ENCODE data around the gene ANKRD52. TPM values are rescaled to one million over a fixed set of nuclear protein-coding genes. Genes with fewer than 3 reads are reported as not detected.

Gene ANKRD52
- total and polyA plus RNA-seq, 2 donors (not counting 3 experiments of a cell fraction or from before 2014, with no cell fraction given), result 30.8 to 62.0 TPM

DNA sequence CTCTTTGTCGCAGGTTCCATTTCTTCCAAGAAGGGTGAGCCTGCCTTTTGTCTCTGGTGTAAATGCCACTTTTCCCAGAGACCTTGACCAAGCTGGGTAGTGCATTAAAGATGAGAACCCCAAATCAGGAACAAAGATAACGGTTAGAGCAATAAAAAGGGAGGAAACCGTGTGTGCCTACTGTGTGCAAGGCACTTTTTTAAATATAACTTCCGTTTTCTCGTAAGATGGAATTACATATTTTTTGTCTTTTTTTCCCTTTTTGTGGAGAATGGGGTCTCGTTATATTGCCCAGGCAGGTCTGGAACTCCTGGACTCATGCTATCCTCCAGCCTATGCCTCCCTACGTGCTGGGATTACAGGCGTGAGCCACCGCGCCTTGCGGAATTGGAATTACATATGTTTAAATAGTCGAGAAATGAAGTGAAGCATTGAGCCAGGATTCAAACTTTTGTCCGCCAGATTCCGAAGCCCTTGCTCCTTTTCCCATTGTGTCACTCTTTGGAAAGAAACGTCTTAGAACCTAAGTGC, 34.5 kb downstream of the ANKRD52 start:
- H3K4me1 ChIP-seq (ENCODE audit: control insufficient read depth, extremely low read depth, insufficient read depth, low read length), result peaks cover 19% of the 10 kb centered on the region
- peak overlapping the region; percentile 88 for H2AFZ ChIP-seq (ENCODE audit: low read depth, low read length)
- BruUV-seq (replicated peaks), result no TSS peak
- no peak for DNase-seq (ENCODE audit: low read depth, low spot score)
- FAIRE-seq, result peak; percentile 42
- H3K4me3 ChIP-seq (replicated peaks in 1 of 3; ENCODE audit: insufficient read depth in 1 of 3, low read depth in 1 of 3, low read length in 3 of 3), result peak overlapping the region in 2 of 3 experiments; percentile 4 to 26
- no peaks in the 10 kb centered on the region for H4K20me1 ChIP-seq (replicated peaks; ENCODE audit: control insufficient read depth, extremely low read depth, insufficient read depth, low read length)
- H3K27me3 ChIP-seq (ENCODE audit: control insufficient read depth in 2 of 2, insufficient read depth in 2 of 2, low read length in 2 of 2), result no peaks in the 10 kb centered on the region
- H3K27ac ChIP-seq (ENCODE audit: insufficient read depth, low read depth, low read length), result peak overlapping the region; percentile 77
- peaks cover 20% of the 10 kb centered on the region for H3K79me2 ChIP-seq (ENCODE audit: control insufficient read depth, insufficient read depth, low read length)
- peak overlapping the region; percentile 59 for H3K9ac ChIP-seq (replicated peaks; ENCODE audit: extremely low read depth, insufficient read depth, low read length)
- H3K9me1 ChIP-seq (replicated peaks; ENCODE audit: control insufficient read depth, extremely low read depth, insufficient read depth, low read length), result no peaks in the 10 kb centered on the region
- POLR2A ChIA-PET, result no interaction called here
- H3K36me3 ChIP-seq (ENCODE audit: control insufficient read depth in 2 of 2, extremely low read depth in 1 of 2, insufficient read depth in 2 of 2, low read length in 2 of 2), result peaks cover 0 to 2% of the 10 kb centered on the region in 2 experiments
- TF ChIP-seq EZH2 (IDR thresholded peaks at IDR 0.05; ENCODE audit: borderline replicate concordance, low read depth, low read length, severe bottlenecking) (no peak), POLR2A (IDR thresholded peaks at IDR 0.05; ENCODE audit: low read depth, low read length) (peak; percentile 14)
- H3K9me3 ChIP-seq (replicated peaks; ENCODE audit: control insufficient read depth, insufficient read depth, low read length), result no peaks in the 10 kb centered on the region
- peak overlapping the region; percentile 73 for H3K4me2 ChIP-seq (ENCODE audit: insufficient read depth, low read length)
- dilution Hi-C loops (cut with MboI; ENCODE audit: extremely low pct_ligation_motif_present, low sequenced_read_pairs), result no loop called here
- intact Hi-C loops (cut with micrococcal nuclease), result loop anchor here (1.0 to 2.0 kb wide), 8 partner anchors 17 to 423 kb away; partner anchors contain the start of genes ANKRD52 and COQ10A
- CTCF ChIA-PET, result interaction anchor here (2.0 to 4.0 kb wide), 4 partner anchors 13 to 34 kb away, joined by 6 to 75 read pairs (median 52); partner anchors contain the start of gene SMARCC2

DNA sequence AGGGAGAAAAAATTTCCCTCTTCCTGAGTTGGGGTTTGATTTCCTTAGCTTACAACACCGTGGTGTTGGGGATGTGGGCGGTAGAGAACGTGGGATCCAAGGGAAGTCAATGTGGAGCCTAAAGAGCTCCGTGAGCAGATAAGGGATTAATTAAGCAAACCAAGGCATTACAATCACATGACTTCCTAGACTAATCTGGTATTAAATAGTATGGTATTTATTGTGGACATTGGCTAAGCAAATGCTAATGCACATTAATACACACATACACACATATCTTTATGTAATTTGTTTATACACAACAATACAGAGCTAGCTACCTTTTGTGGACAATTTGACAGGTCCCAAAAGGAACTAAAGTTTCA, 35.7 kb downstream of the ANKRD52 start:
- TF ChIP-seq EZH2 (IDR thresholded peaks at IDR 0.05; ENCODE audit: borderline replicate concordance, low read depth, low read length, severe bottlenecking) (no peak), POLR2AphosphoS5 (IDR thresholded peaks at IDR 0.05; ENCODE audit: insufficient read depth, low read depth, low read length) (no peak), MAX (IDR thresholded peaks at IDR 0.05; ENCODE audit: insufficient read depth, insufficient read length) (no peak), MYC (IDR thresholded peaks at IDR 0.05; ENCODE audit: low read depth, low read length) (no peak)
- TF ChIP-seq, protein P1, sequence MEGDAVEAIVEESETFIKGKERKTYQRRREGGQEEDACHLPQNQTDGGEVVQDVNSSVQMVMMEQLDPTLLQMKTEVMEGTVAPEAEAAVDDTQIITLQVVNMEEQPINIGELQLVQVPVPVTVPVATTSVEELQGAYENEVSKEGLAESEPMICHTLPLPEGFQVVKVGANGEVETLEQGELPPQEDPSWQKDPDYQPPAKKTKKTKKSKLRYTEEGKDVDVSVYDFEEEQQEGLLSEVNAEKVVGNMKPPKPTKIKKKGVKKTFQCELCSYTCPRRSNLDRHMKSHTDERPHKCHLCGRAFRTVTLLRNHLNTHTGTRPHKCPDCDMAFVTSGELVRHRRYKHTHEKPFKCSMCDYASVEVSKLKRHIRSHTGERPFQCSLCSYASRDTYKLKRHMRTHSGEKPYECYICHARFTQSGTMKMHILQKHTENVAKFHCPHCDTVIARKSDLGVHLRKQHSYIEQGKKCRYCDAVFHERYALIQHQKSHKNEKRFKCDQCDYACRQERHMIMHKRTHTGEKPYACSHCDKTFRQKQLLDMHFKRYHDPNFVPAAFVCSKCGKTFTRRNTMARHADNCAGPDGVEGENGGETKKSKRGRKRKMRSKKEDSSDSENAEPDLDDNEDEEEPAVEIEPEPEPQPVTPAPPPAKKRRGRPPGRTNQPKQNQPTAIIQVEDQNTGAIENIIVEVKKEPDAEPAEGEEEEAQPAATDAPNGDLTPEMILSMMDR (IDR thresholded peaks at IDR 0.05; ENCODE audit: extremely low read depth in 1 of 2, insufficient read depth in 1 of 2, low read depth in 1 of 2, low read length in 2 of 2), result no peak
- peaks cover 21% of the 10 kb centered on the region for H3K79me2 ChIP-seq (ENCODE audit: control insufficient read depth, insufficient read depth, low read length)
- H4K20me1 ChIP-seq (replicated peaks; ENCODE audit: control insufficient read depth, extremely low read depth, insufficient read depth, low read length), result no peaks in the 10 kb centered on the region
- dilution Hi-C loops (cut with MboI; ENCODE audit: extremely low pct_ligation_motif_present, low sequenced_read_pairs), result no loop called here
- H3K27ac ChIP-seq (ENCODE audit: insufficient read depth, low read depth, low read length), result peak overlapping the region; percentile 95
- DNase-seq (ENCODE audit: low read depth, low spot score), result no peak
- H2AFZ ChIP-seq (ENCODE audit: low read depth, low read length), result peak overlapping the region; percentile 30
- no peaks in the 10 kb centered on the region for H3K36me3 ChIP-seq (ENCODE audit: control insufficient read depth in 2 of 2, extremely low read depth in 1 of 2, insufficient read depth in 2 of 2, low read length in 2 of 2)
- BruUV-seq (replicated peaks), result no TSS peak
- no peak for FAIRE-seq
- intact Hi-C loops (cut with micrococcal nuclease), result no loop called here
- H3K9ac ChIP-seq (replicated peaks; ENCODE audit: extremely low read depth, insufficient read depth, low read length), result peak overlapping the region; percentile 94
- H3K9me3 ChIP-seq (replicated peaks; ENCODE audit: control insufficient read depth, insufficient read depth, low read length), result no peaks in the 10 kb centered on the region
- ChIA-PET POLR2A (interaction anchor here (1.0 to 3.2 kb wide), 6 partner anchors 21 to 226 kb away, joined by 3 to 37 read pairs (median 7); partner anchors contain the start of genes ESYT1, TIMELESS and ZC3H10), CTCF (interaction anchor here (0.8 to 4.0 kb wide), 18 partner anchors 11 to 484 kb away, joined by 3 to 75 read pairs (median 6); partner anchors contain the start of genes ANKRD52, ESYT1, SMARCC2 and ZC3H10)
- H3K4me2 ChIP-seq (ENCODE audit: insufficient read depth, low read length), result peak overlapping the region; percentile 71
- H3K4me3 ChIP-seq (replicated peaks in 1 of 3; ENCODE audit: insufficient read depth in 1 of 3, low read depth in 1 of 3, low read length in 3 of 3), result peak overlapping the region in 2 of 3 experiments; percentile 44 to 93
- H3K9me1 ChIP-seq (replicated peaks; ENCODE audit: control insufficient read depth, extremely low read depth, insufficient read depth, low read length), result no peaks in the 10 kb centered on the region
- H3K27me3 ChIP-seq (ENCODE audit: control insufficient read depth in 2 of 2, insufficient read depth in 2 of 2, low read length in 2 of 2), result no peaks in the 10 kb centered on the region
- peaks cover 19% of the 10 kb centered on the region for H3K4me1 ChIP-seq (ENCODE audit: control insufficient read depth, extremely low read depth, insufficient read depth, low read length)
